ENCODE data around the gene CNDP2.

Gene CNDP2

GRCh38 chr18:74457725-74458421 lies 38.3 kb upstream of the CNDP2 start:
- H3K4me3 ChIP-seq (ENCODE audit: control insufficient read depth, low read depth, low read length), result no peak overlapping the region
- no peak for TF ChIP-seq CTCF (IDR thresholded peaks at IDR 0.05; ENCODE audit: control insufficient read depth, insufficient read depth, low read depth, low read length, missing control alignments)
- DNase-seq (ENCODE audit: low read depth), result no peak

- peak; percentile 26 for TF ChIP-seq CTCF (IDR thresholded peaks at IDR 0.05; ENCODE audit: control insufficient read depth, insufficient read depth, low read depth, low read length, missing control alignments)
- DNase-seq (ENCODE audit: low read depth), result no peak
- H3K4me3 ChIP-seq (ENCODE audit: control insufficient read depth, low read depth, low read length), result no peak overlapping the region
Observed at GRCh38 chr18:74459889-74460288, 36.3 kb upstream of the CNDP2 start.

GRCh38 chr18:74460825-74461224 lies 35.3 kb upstream of the CNDP2 start:
- no peak for TF ChIP-seq CTCF (IDR thresholded peaks at IDR 0.05; ENCODE audit: control insufficient read depth, insufficient read depth, low read depth, low read length, missing control alignments)
- DNase-seq (ENCODE audit: low read depth), result no peak
- H3K4me3 ChIP-seq (ENCODE audit: control insufficient read depth, low read depth, low read length), result no peak overlapping the region

- no peak overlapping the region for H3K4me3 ChIP-seq (ENCODE audit: control insufficient read depth, low read depth, low read length)
- no peak for DNase-seq (ENCODE audit: low read depth)
- no peak for TF ChIP-seq CTCF (IDR thresholded peaks at IDR 0.05; ENCODE audit: control insufficient read depth, insufficient read depth, low read depth, low read length, missing control alignments)
Observed at GRCh38 chr18:74463254-74463653, 32.9 kb upstream of the CNDP2 start.

GRCh38 chr18:74463983-74464382 lies 32.2 kb upstream of the CNDP2 start:
- no peak for DNase-seq (ENCODE audit: low read depth)
- TF ChIP-seq CTCF (IDR thresholded peaks at IDR 0.05; ENCODE audit: control insufficient read depth, insufficient read depth, low read depth, low read length, missing control alignments), result no peak

GRCh38 chr18:74465775-74466174 lies 30.4 kb upstream of the CNDP2 start:
- no peak for TF ChIP-seq CTCF (IDR thresholded peaks at IDR 0.05; ENCODE audit: control insufficient read depth, insufficient read depth, low read depth, low read length, missing control alignments)
- DNase-seq (ENCODE audit: low read depth), result no peak
- H3K4me3 ChIP-seq (ENCODE audit: control insufficient read depth, low read depth, low read length), result no peak overlapping the region

More at GRCh38 chr18:74463983-74464382, 32.2 kb upstream of the CNDP2 start:
- no peak overlapping the region for H3K4me3 ChIP-seq (ENCODE audit: control insufficient read depth, low read depth, low read length)

All from AG09309 (cell line).